Sigmoid colon (tissue), 7 donors: ENCODE results near the gene ZNF683. TPM values are rescaled to one million over a fixed set of nuclear protein-coding genes. Genes with fewer than 3 reads are reported as not detected.

Source experiments
- DNase-seq: peaks from one replicate; pipeline ENCODE4 v3.0.0-alpha.2; 2019
- H3K27ac ChIP-seq, 4 donors: fragments of 200-600 bp; sonication (generic); one replicate each; pipeline ENCODE4 v1.5.1; 2016 to 2019; ENCODE audit warnings: mild to moderate bottlenecking in 1 of 4
- H3K27me3 ChIP-seq, 3 donors: fragments of 200-600 bp; sonication (generic); one replicate each; pipeline ENCODE4 v1.5.1; 2019; ENCODE audit warnings: mild to moderate bottlenecking in 1 of 3
- H3K36me3 ChIP-seq, 4 donors: fragments of 200-600 bp; sonication (generic); one replicate each; pipeline ENCODE4 v1.5.1; 2016 to 2019
- H3K4me1 ChIP-seq, 4 donors: fragments of 200-600 bp; sonication (generic); one replicate each; pipeline ENCODE4 v1.5.1; 2017 to 2019
- H3K4me3 ChIP-seq, 4 donors: fragments of 200-600 bp; sonication (generic); one replicate each; pipeline ENCODE4 v1.5.1; 2017 to 2019; ENCODE audit warnings: mild to moderate bottlenecking in 2 of 4, moderate library complexity in 1 of 4
- H3K9me3 ChIP-seq, 4 donors: fragments of 200-600 bp in 3 of 4; sonication (generic) in 3 of 4; one replicate each; pipeline versions ENCODE4 v1.5.1 to v1.6.1; 2013 to 2019
- CTCF ChIP-seq, 4 experiments: fragments of 450-650 bp in 3 of 4; fragments of 200-600 bp in 1 of 4; IDR thresholded peaks; one replicate each; pipeline ENCODE4 v1.5.1; 2016 to 2019; ENCODE audit warnings: antibody characterized with exemption in 4 of 4, mild to moderate bottlenecking in 3 of 4, moderate library complexity in 2 of 4
- EP300 ChIP-seq, 4 donors: sonication (generic); formaldehyde crosslinking; IDR thresholded peaks; one replicate each; pipeline ENCODE4 v1.6.1; 2017; ENCODE audit warnings: antibody characterized with exemption in 4 of 4
- POLR2A ChIP-seq, 2 donors: fragments of 450-650 bp; IDR thresholded peaks; one replicate each; pipeline ENCODE4 v1.6.1; 2016; ENCODE audit warnings: antibody characterized with exemption in 2 of 2, mild to moderate bottlenecking in 2 of 2, moderate library complexity in 2 of 2
- POLR2AphosphoS5 ChIP-seq, 4 donors: sonication (generic); formaldehyde crosslinking; IDR thresholded peaks; one replicate each; pipeline ENCODE4 v1.6.1; 2017; ENCODE audit warnings: antibody characterized with exemption in 4 of 4
- WGBS, 2 donors: extraction: QIAGEN DNeasy Blood & Tissue Kit; methylation state at CpG; one replicate each; pipeline ENCODE4 v1.1.7; 2013; 5-methylcytosine and 5-hydroxymethylcytosine counted together
- intact Hi-C: fragments of 100-400 bp; cut with DNase I; formaldehyde crosslinking; loops from one replicate; pipeline ENCODE4 v1.15.1; 2023
- polyA plus RNA-seq, 3 donors: library from polyadenylated mRNA; stranded (reverse); fragments of 200-250 nt; gene quantifications; one replicate each; pipeline ENCODE4 v1.2.3, GENCODE V29; 2013
- total RNA-seq, 4 donors: library from RNA; depleted of rRNA; stranded (reverse); fragments of >200 nt; gene quantifications; one replicate each; pipeline ENCODE4 v1.1.0, GENCODE V29; 2016
- donor health status: healthy with polysubstance abuse.
- donor health status: Bipolar disorder and iron deficiency.
- donor health status: healthy.

The ZNF683 gene
- total and polyA plus RNA-seq, 7 donors = 0.52 TPM; not detected in 6

GRCh38 chr1:26338670-26339069, 33.9 kb downstream of the ZNF683 start:
- WGBS, 2 donors = 78 to 87% methylated on average over 1 of the region's 1 CpG
- TF ChIP-seq POLR2A (IDR thresholded peaks at IDR 0.05) (no peak), EP300 (IDR thresholded peaks at IDR 0.05) (no peak), POLR2AphosphoS5 (IDR thresholded peaks at IDR 0.05) (no peak), CTCF (IDR thresholded peaks at IDR 0.05) (no peak)
- H3K27me3 ChIP-seq = peaks cover 29 to 34% (median 30%) of the 10 kb centered on the region in 3 donors
- peaks cover 0 to 17% (median 15%) of the 10 kb centered on the region in 4 donors for H3K4me1 ChIP-seq
- no peaks in the 10 kb centered on the region for H3K36me3 ChIP-seq
- H3K9me3 ChIP-seq = no peaks in the 10 kb centered on the region
- no peak overlapping the region for H3K4me3 ChIP-seq
- DNase-seq = no peak
- H3K27ac ChIP-seq = no peak overlapping the region
- intact Hi-C loops = no loop called here

GRCh38 chr1:26337625-26338024, 34.9 kb downstream of the ZNF683 start:
- WGBS, 2 donors = 63 to 87% methylated on average over 4 of the region's 4 CpGs
- Histone ChIP-seq H3K27me3 (peaks cover 29 to 42% (median 37%) of the 10 kb centered on the region in 3 donors), H3K36me3 (no peaks in the 10 kb centered on the region), H3K4me1 (peaks cover 0 to 17% (median 15%) of the 10 kb centered on the region in 4 donors), H3K9me3 (no peaks in the 10 kb centered on the region), H3K27ac (no peak overlapping the region), H3K4me3 (no peak overlapping the region)
- intact Hi-C loops = no loop called here
- TF ChIP-seq POLR2A (IDR thresholded peaks at IDR 0.05) = no peak
- no peak for TF ChIP-seq CTCF (IDR thresholded peaks at IDR 0.05)
- TF ChIP-seq EP300 (IDR thresholded peaks at IDR 0.05) = no peak
- TF ChIP-seq POLR2AphosphoS5 (IDR thresholded peaks at IDR 0.05) = no peak
- no peak for DNase-seq

- 89 to 93% methylated on average over 7 of the region's 7 CpGs for WGBS, 2 donors
- no peak for DNase-seq
- H3K36me3 ChIP-seq = no peaks in the 10 kb centered on the region
- intact Hi-C loops = no loop called here
- peaks cover 0 to 17% (median 15%) of the 10 kb centered on the region in 4 donors for H3K4me1 ChIP-seq
- TF ChIP-seq POLR2AphosphoS5 (IDR thresholded peaks at IDR 0.05) (no peak), CTCF (IDR thresholded peaks at IDR 0.05) (no peak)
- H3K27ac ChIP-seq = no peak overlapping the region
- H3K27me3 ChIP-seq = peaks cover 29 to 47% (median 37%) of the 10 kb centered on the region in 3 donors
- no peak overlapping the region for H3K4me3 ChIP-seq
- no peaks in the 10 kb centered on the region for H3K9me3 ChIP-seq
Measured at GRCh38 chr1:26337206-26337535, 35.4 kb downstream of the ZNF683 start.

- Histone ChIP-seq H3K27me3 (peaks cover 30 to 52% (median 39%) of the 10 kb centered on the region in 3 donors), H3K4me1 (peaks cover 0 to 17% (median 15%) of the 10 kb centered on the region in 4 donors), H3K4me3 (peak overlapping the region; percentile 3 to 45 (median 34)), H3K36me3 (no peaks in the 10 kb centered on the region), H3K9me3 (no peaks in the 10 kb centered on the region), H3K27ac (no peak overlapping the region)
- no peak for DNase-seq
- intact Hi-C loops = no loop called here
- TF ChIP-seq POLR2AphosphoS5 (IDR thresholded peaks at IDR 0.05) = no peak
- TF ChIP-seq EP300 (IDR thresholded peaks at IDR 0.05) = no peak
- TF ChIP-seq CTCF (IDR thresholded peaks at IDR 0.05) = no peak
- TF ChIP-seq POLR2A (IDR thresholded peaks at IDR 0.05) = no peak
- 11 to 13% methylated on average over 52 of the region's 52 CpGs for WGBS, 2 donors
Measured at GRCh38 chr1:26336477-26337205, 35.9 kb downstream of the ZNF683 start.
